MM.1S (cell line): ENCODE data around the gene ELMO1.

Experiments used
- DNase-seq: peaks from one replicate; pipeline ENCODE4 v3.0.0-alpha.2; 2015
- H2AFZ ChIP-seq: fragments of 300-600 bp; sonication (generic); 2 replicates; pipeline ENCODE4 v1.6.0; 2016; ENCODE audit warnings: antibody characterized with exemption, low read length
- H3F3A ChIP-seq: fragments of 300-600 bp; sonication (generic); 2 replicates; pipeline ENCODE4 v1.6.1; 2016; ENCODE audit warnings: mild to moderate bottlenecking, antibody characterized with exemption, low read length, moderate library complexity, mixed read lengths; ENCODE audit not compliant: insufficient read depth
- H3K27ac ChIP-seq: fragments of 300-600 bp; sonication (generic); 2 replicates; pipeline ENCODE4 v1.5.1; 2016; ENCODE audit warnings: mild to moderate bottlenecking, low read length
- H3K27me3 ChIP-seq: fragments of 300-600 bp; sonication (generic); replicated peaks from 2 replicates; pipeline ENCODE4 v1.6.0; 2016; ENCODE audit warnings: low read length; ENCODE audit not compliant: insufficient read depth
- H3K36me3 ChIP-seq: fragments of 300-600 bp; sonication (generic); replicated peaks from 2 replicates; pipeline ENCODE4 v1.6.1; 2016; ENCODE audit warnings: mild to moderate bottlenecking, low read length, mixed read lengths; ENCODE audit not compliant: insufficient read depth
- H3K4me1 ChIP-seq: fragments of 300-600 bp; sonication (generic); 2 replicates; pipeline ENCODE4 v1.6.1; 2016; ENCODE audit warnings: low read length, mixed read lengths
- H3K4me2 ChIP-seq: fragments of 300-600 bp; sonication (generic); 2 replicates; pipeline ENCODE4 v1.6.0; 2016; ENCODE audit warnings: low read depth, low read length
- H3K4me3 ChIP-seq: fragments of 300-600 bp; sonication (generic); 2 replicates; pipeline ENCODE4 v1.5.1; 2016; ENCODE audit warnings: low read length, mixed read lengths
- H3K79me2 ChIP-seq: fragments of 300-600 bp; sonication (generic); 2 replicates; pipeline ENCODE4 v1.6.1; 2016; ENCODE audit warnings: mixed run types, low read length, mixed read lengths
- H3K9ac ChIP-seq: fragments of 300-600 bp; sonication (generic); 2 replicates; pipeline ENCODE4 v1.6.1; 2016; ENCODE audit warnings: low read length, mixed read lengths
- H3K9me2 ChIP-seq: fragments of 300-600 bp; sonication (generic); replicated peaks from 2 replicates; pipeline ENCODE4 v1.6.1; 2016; ENCODE audit warnings: mild to moderate bottlenecking, low read length, mixed read lengths; ENCODE audit not compliant: insufficient read depth
- H3K9me3 ChIP-seq: fragments of 300-600 bp; sonication (generic); replicated peaks from 2 replicates; pipeline ENCODE4 v1.6.1; 2016; ENCODE audit warnings: mild to moderate bottlenecking, low read length, mixed read lengths; ENCODE audit not compliant: insufficient read depth
- H4K20me1 ChIP-seq: fragments of 300-600 bp; sonication (generic); 2 replicates; pipeline ENCODE4 v1.6.1; 2016; ENCODE audit warnings: mild to moderate bottlenecking, low read length, moderate library complexity, mixed read lengths; ENCODE audit not compliant: insufficient read depth
- CTCF ChIP-seq: fragments of 300-600 bp; sonication (generic); IDR thresholded peaks from 2 replicates; pipeline ENCODE4 v1.5.1; 2016; ENCODE audit warnings: antibody characterized with exemption, low read length, mixed read lengths
- EZH2 ChIP-seq: fragments of 300-600 bp; sonication (generic); optimal IDR thresholded peaks from 2 replicates; pipeline ENCODE3; 2017; ENCODE audit warnings: low read depth, mild to moderate bottlenecking, antibody characterized with exemption, low read length, mixed read lengths
- EZH2phosphoT487 ChIP-seq: fragments of 300-600 bp; sonication (generic); IDR thresholded peaks from 2 replicates; pipeline ENCODE4 v1.6.1; 2018; ENCODE audit warnings: antibody characterized with exemption, low read length

ELMO1 gene

GRCh38 chr7:36967387-36967786 lies 481.3 kb downstream of the ELMO1 start:
- Histone ChIP-seq H3K9me2 (no peaks in the 10 kb centered on the region), H3K9ac (no peak overlapping the region), H3K79me2 (0 out of 2 replicates have a peak, but pooled peaks cover 4% of the 10 kb centered on the region), H3K9me3 (no peaks in the 10 kb centered on the region), H3K4me3 (no peak overlapping the region), H2AFZ (no peak overlapping the region), H4K20me1 (no peaks in the 10 kb centered on the region), H3K4me1 (no peaks in the 10 kb centered on the region), H3F3A (no peaks in the 10 kb centered on the region), H3K4me2 (no peak overlapping the region), H3K27ac (no peak overlapping the region), H3K27me3 (no peaks in the 10 kb centered on the region), H3K36me3 (no peaks in the 10 kb centered on the region)
- TF ChIP-seq EZH2 (no peak), CTCF (peak; percentile 71)
- peak; percentile 29 for DNase-seq

GRCh38 chr7:36966636-36967035 lies 482.0 kb downstream of the ELMO1 start:
- TF ChIP-seq EZH2phosphoT487 (no peak), CTCF (no peak), EZH2 (no peak)
- no peaks in the 10 kb centered on the region for H3K9me2 ChIP-seq
- H3K4me2 ChIP-seq, result no peak overlapping the region
- no peak overlapping the region for H3K4me3 ChIP-seq
- 0 out of 2 replicates have a peak, but pooled peaks cover 4% of the 10 kb centered on the region for H3K79me2 ChIP-seq
- peaks cover 7% of the 10 kb centered on the region for H3K4me1 ChIP-seq
- H4K20me1 ChIP-seq, result no peaks in the 10 kb centered on the region
- H3K9me3 ChIP-seq, result no peaks in the 10 kb centered on the region
- no peak for DNase-seq
- no peak overlapping the region for H3K27ac ChIP-seq
- H3K36me3 ChIP-seq, result no peaks in the 10 kb centered on the region
- H3K9ac ChIP-seq, result no peak overlapping the region
- peaks cover 5% of the 10 kb centered on the region; the same call in 1 of the 2 replicates for H3F3A ChIP-seq
- no peaks in the 10 kb centered on the region for H3K27me3 ChIP-seq
- no peak overlapping the region for H2AFZ ChIP-seq

GRCh38 chr7:36966039-36966438 lies 482.6 kb downstream of the ELMO1 start:
- no peak overlapping the region for H3K4me2 ChIP-seq
- H3K9me3 ChIP-seq, result no peaks in the 10 kb centered on the region
- H3K4me1 ChIP-seq, result peaks cover 13% of the 10 kb centered on the region
- no peak overlapping the region for H2AFZ ChIP-seq
- H3K4me3 ChIP-seq, result no peak overlapping the region
- H3K27me3 ChIP-seq, result no peaks in the 10 kb centered on the region
- no peaks in the 10 kb centered on the region for H4K20me1 ChIP-seq
- H3F3A ChIP-seq, result peaks cover 5% of the 10 kb centered on the region; the same call in 1 of the 2 replicates
- H3K9me2 ChIP-seq, result no peaks in the 10 kb centered on the region
- no peaks in the 10 kb centered on the region for H3K36me3 ChIP-seq
- no peak for DNase-seq
- H3K79me2 ChIP-seq, result peaks cover 7% of the 10 kb centered on the region
- no peak overlapping the region for H3K9ac ChIP-seq
- no peak overlapping the region for H3K27ac ChIP-seq
- TF ChIP-seq EZH2 (no peak), CTCF (no peak), EZH2phosphoT487 (no peak)

GRCh38 chr7:36965625-36966024 lies 483.0 kb downstream of the ELMO1 start:
- no peak for DNase-seq
- H3K4me1 ChIP-seq, result peaks cover 16% of the 10 kb centered on the region
- H3K9me3 ChIP-seq, result no peaks in the 10 kb centered on the region
- no peak overlapping the region for H3K9ac ChIP-seq
- no peaks in the 10 kb centered on the region for H3K36me3 ChIP-seq
- H2AFZ ChIP-seq, result no peak overlapping the region
- no peaks in the 10 kb centered on the region for H3K27me3 ChIP-seq
- H3K27ac ChIP-seq, result no peak overlapping the region
- H3K4me3 ChIP-seq, result no peak overlapping the region
- peaks cover 5% of the 10 kb centered on the region; the same call in 1 of the 2 replicates for H3F3A ChIP-seq
- H3K9me2 ChIP-seq, result no peaks in the 10 kb centered on the region
- no peaks in the 10 kb centered on the region for H4K20me1 ChIP-seq
- TF ChIP-seq EZH2phosphoT487 (no peak), EZH2 (no peak), CTCF (no peak)
- H3K4me2 ChIP-seq, result no peak overlapping the region
- peaks cover 7% of the 10 kb centered on the region for H3K79me2 ChIP-seq
